GM12892 (cell line): ENCODE data around the gene ARHGEF16.

ENCODE experiments used
- POLR2A ChIP-seq: IDR thresholded peaks from 2 replicates; pipeline ENCODE4 v1.6.1; 2011; ENCODE audit warnings: low read depth, low read length, control low read depth
- POLR2AphosphoS5 ChIP-seq: IDR thresholded peaks from 2 replicates; pipeline ENCODE4 v1.6.1; 2011; ENCODE audit warnings: low read depth, low read length, control low read depth
- TAF1 ChIP-seq: IDR thresholded peaks from 2 replicates; pipeline ENCODE4 v1.6.1; 2011; ENCODE audit warnings: low read depth, mild to moderate bottlenecking, control low read depth, low read length, borderline replicate concordance

DNA sequence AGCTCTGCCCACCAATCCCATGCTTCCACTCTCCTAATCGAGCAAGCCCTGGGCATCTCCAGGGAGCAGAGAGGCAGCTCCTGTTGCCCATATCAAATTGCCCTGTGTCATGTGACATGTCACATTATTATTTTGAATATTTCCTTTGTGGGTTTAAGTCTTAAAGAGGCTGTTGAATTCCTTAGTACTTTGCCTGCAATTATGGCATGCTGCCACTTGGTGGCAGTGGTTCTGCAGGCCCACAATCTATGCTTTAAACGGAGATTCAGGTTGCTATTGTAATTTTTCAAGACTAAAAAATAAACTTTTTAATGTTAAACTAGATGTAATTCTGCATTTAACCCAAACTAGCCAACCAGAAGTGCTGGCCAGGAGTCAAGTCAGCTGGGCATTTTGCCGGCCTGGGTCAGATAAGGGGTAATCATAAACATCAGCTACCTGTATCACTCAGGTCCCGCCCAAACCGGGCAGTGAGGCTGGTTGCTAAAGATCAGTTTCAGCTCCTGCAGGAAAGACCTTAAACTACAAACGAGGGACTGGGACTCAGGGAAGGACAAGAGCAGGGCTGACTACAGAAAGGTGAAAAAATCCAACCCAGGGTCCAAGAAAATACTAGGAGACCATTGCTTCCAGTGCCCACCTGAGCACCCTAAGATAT, 37.3 kb upstream of the ARHGEF16 start:
- TF ChIP-seq POLR2A (no peak), TAF1 (no peak), POLR2AphosphoS5 (no peak)
